Measurements from ENCODE around the gene VAPA. TPM values are rescaled to one million over a fixed set of nuclear protein-coding genes. Genes with fewer than 3 reads are reported as not detected.

VAPA gene
- total RNA-seq, 1 donor from 2014 or later, result 124 TPM

DNA sequence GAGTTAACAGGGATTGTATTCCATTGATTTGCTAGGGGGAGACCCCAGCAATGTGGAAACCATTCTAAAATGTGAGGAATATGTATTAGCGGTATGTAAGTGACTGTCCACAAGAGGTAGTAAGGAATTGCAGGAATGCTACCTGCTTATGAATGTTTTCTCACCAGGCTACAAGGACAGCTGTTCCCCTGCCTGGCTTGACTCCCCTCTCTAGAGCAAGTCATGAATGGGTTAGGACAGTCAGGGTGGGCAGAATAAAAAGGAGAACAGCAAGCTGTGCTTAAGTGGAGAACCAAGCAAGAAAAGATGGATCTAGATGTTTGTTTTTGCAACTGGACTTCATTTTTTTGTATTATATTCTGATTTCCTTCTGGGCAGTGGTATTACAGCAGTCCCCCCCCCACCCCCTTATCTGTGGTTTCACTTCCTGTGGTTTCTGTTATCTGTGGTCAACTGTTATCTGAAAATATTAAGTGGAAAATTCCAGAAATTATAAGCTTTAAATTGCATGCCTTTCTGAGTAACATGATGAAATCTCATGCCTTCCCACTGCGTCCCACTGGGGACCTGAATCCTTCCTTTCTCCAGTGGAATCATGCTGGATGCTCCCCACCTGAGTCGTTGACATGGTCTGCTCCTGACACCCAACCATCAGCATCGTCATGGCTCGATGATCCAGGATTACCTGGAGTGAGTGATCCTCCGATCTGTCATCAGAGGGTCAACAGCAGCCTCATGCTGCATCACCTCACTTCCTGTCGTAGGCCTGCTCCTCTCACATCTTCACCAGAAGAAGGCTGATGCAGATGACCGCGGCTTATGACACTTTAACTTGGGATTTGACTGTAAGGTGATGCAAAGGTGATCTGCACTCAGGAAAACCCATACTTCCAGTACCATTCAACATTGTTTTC is 52.2 kb downstream of the VAPA start:
- H3K9me3 Mint-ChIP-seq, result no peaks in the 10 kb centered on the region
- no peak overlapping the region for H3K27ac Mint-ChIP-seq
- DNase-seq (no peak), ATAC-seq (ENCODE audit: low read depth) (no peak)
- TF ChIP-seq, protein P1, sequence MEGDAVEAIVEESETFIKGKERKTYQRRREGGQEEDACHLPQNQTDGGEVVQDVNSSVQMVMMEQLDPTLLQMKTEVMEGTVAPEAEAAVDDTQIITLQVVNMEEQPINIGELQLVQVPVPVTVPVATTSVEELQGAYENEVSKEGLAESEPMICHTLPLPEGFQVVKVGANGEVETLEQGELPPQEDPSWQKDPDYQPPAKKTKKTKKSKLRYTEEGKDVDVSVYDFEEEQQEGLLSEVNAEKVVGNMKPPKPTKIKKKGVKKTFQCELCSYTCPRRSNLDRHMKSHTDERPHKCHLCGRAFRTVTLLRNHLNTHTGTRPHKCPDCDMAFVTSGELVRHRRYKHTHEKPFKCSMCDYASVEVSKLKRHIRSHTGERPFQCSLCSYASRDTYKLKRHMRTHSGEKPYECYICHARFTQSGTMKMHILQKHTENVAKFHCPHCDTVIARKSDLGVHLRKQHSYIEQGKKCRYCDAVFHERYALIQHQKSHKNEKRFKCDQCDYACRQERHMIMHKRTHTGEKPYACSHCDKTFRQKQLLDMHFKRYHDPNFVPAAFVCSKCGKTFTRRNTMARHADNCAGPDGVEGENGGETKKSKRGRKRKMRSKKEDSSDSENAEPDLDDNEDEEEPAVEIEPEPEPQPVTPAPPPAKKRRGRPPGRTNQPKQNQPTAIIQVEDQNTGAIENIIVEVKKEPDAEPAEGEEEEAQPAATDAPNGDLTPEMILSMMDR (IDR thresholded peaks at IDR 0.05), result no peak
- H3K27me3 Mint-ChIP-seq, result peaks cover 32% of the 10 kb centered on the region
- H3K4me3 Mint-ChIP-seq, result no peak overlapping the region
- ChIA-PET POLR2A (no interaction called here), CTCF (no interaction called here)
- intact Hi-C loops (cut with micrococcal nuclease), result no loop called here
- H3K36me3 Mint-ChIP-seq (ENCODE audit: low read depth), result no peaks in the 10 kb centered on the region
- peaks cover 28% of the 10 kb centered on the region for H3K4me1 Mint-ChIP-seq

DNA sequence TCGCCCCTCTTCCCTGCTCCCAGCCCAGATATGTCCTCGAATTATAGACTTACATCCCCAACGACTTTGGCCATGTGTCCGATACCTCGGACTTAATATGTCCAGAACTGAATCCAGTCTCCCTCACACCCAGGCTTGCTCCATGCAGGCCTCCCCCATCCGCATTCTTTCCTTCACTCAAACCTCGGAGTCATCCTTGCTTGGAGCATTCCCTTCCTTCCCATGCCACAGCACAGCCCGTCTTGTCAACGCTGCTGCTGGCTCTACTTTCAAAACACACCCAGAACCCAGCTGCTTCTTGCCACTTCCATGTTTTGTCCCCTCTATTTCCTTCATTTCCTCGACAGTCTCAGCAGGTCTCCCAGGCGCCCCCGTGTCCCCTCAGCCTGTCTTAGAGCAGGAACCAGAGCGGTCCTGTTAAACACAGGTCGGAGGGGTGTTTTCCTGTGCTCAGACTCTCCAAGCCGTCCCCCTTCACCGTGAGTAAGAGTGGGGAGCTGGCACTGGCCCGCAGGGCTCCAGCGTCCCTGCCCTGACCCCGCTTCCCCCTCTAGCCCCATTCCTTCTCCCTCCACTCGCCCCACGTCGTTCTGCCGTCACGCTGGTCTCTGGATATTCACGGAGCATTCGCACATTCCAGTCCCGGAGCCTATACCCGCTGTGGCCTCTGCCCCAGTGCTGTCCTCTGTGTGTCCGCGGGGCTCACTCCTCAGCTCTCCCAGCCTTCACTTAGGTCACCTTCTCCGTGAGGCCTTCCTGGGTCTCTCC is 54.4 kb downstream of the VAPA start:
- no peak for DNase-seq
- Mint-ChIP-seq H3K4me1 (peaks cover 23% of the 10 kb centered on the region), H3K27me3 (peaks cover 35% of the 10 kb centered on the region), H3K9me3 (no peaks in the 10 kb centered on the region), H3K4me3 (no peak overlapping the region), H3K36me3 (ENCODE audit: low read depth) (no peaks in the 10 kb centered on the region), H3K27ac (no peak overlapping the region)
- intact Hi-C loops (cut with micrococcal nuclease), result no loop called here
- ATAC-seq (ENCODE audit: low read depth), result no peak
- ChIA-PET CTCF (interaction anchor here (1.4 kb wide), 1 partner anchor 550 kb away, joined by 4 read pairs; no protein-coding TSS in a partner anchor), POLR2A (no interaction called here)
- TF ChIP-seq, protein P1 (IDR thresholded peaks at IDR 0.05), result no peak

DNA sequence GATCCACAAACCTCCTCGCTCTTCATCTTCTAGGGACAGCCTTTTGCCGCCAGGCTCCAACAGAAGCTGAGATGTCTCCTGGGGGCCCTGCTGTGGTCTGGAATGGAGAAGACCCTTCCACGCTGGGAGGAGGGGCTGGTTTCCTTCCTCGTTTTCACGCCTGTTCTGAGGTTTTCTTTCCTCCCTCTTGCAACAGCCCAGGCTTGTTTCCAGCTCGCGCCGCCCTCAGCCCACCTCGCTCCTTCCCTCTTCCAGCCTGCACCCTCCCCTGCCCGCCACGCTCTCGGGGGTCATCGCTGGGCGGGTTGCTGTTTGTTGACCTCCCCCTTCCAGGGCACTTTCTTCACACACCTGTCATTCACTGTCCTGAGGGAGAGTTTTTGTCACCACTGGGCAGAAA is 55.4 kb downstream of the VAPA start:
- intact Hi-C loops (cut with micrococcal nuclease), result no loop called here
- no peak for DNase-seq
- TF ChIP-seq, protein P1 (IDR thresholded peaks at IDR 0.05), result no peak
- POLR2A ChIA-PET, result interaction anchor here (0.6 kb wide), 1 partner anchor 17 kb away, joined by 3 read pairs; no protein-coding TSS in a partner anchor
- Mint-ChIP-seq H3K27ac (no peak overlapping the region), H3K9me3 (no peaks in the 10 kb centered on the region), H3K4me3 (no peak overlapping the region), H3K36me3 (ENCODE audit: low read depth) (no peaks in the 10 kb centered on the region), H3K4me1 (peaks cover 23% of the 10 kb centered on the region), H3K27me3 (peaks cover 35% of the 10 kb centered on the region)
- ATAC-seq (ENCODE audit: low read depth), result no peak
- CTCF ChIA-PET, result interaction anchor here (1.4 kb wide), 1 partner anchor 549 kb away, joined by 4 read pairs; no protein-coding TSS in a partner anchor

DNA sequence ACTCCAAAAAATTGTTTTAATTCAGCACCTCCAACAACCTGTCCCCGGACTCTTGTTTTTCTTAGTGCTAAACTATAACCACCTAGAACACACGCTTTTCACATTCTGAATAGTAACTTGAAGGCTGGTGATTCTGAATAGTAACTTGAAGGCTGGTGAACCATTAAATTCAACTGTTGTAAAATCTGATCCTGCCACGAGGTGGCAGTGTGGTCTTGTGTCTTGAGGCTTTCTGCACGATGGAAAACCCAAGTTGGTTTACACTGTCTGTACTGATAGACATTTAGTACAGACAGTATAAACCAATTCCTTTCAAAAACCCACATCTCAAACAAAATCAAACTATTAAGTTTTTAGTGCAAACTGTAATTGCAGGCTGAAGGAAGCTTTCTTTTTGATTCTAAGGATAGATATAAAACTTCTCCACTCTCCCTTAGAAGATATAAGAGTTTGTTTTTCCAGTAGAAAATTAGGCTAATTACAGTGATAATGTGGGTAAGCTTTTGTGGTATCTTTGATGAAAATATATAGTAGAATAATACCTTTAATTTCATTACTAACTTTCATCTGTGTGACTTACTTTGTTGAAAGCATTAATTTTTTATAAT is 57.6 kb downstream of the VAPA start:
- peak; percentile 32 for DNase-seq
- ChIA-PET POLR2A (no interaction called here), CTCF (interaction anchor here (0.8 to 5.5 kb wide), 13 partner anchors 13 to 1068 kb away, joined by 3 to 65 read pairs (median 4); no protein-coding TSS in a partner anchor)
- Mint-ChIP-seq H3K36me3 (ENCODE audit: low read depth) (no peaks in the 10 kb centered on the region), H3K4me1 (peaks cover 14% of the 10 kb centered on the region), H3K9me3 (peaks cover 8% of the 10 kb centered on the region), H3K27me3 (peaks cover 35% of the 10 kb centered on the region), H3K4me3 (no peak overlapping the region), H3K27ac (no peak overlapping the region)
- intact Hi-C loops (cut with micrococcal nuclease), result loop anchor here (1.0 to 10.0 kb wide), 7 partner anchors 61 to 1773 kb away; no protein-coding TSS in a partner anchor
- TF ChIP-seq, protein P1 (IDR thresholded peaks at IDR 0.05), result peak; percentile 36
- ATAC-seq (ENCODE audit: low read depth), result peak; percentile 81
